ENCODE data around the gene EIF2S3.
"Not testable (repeated sequence)": the region's sequence is repeated elsewhere in the genome, so short reads cannot be mapped to it uniquely, and the experiment has no call there.

The EIF2S3 gene

DNA sequence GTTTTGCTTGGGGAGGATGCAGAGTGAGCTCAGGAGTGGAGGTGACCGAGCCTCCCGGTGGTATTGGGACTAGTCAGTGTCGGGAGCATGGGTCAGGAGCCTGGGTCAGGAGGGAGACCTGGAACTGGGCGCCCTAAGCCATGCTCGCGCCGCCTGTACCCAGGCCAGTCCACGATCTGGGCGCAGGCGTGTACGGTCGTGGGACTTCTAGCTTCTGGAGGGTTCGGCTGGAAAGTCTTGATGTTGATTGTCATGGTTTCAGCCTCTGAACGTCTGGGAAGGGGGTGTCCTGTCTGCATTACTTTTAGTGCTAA lies 244 bp downstream of the EIF2S3 start:
- H3K9ac ChIP-seq (ENCODE audit: insufficient read length, low read depth), result no peak overlapping the region
- no peak for TF ChIP-seq SUZ12 (IDR thresholded peaks at IDR 0.05; ENCODE audit: extremely low read depth, insufficient read depth, insufficient read length)
- TF ChIP-seq YY1 (IDR thresholded peaks at IDR 0.05; ENCODE audit: insufficient read depth, insufficient read length), result no peak
- TF ChIP-seq ZNF274 (IDR thresholded peaks at IDR 0.05; ENCODE audit: low read depth, low read length), result no peak

DNA sequence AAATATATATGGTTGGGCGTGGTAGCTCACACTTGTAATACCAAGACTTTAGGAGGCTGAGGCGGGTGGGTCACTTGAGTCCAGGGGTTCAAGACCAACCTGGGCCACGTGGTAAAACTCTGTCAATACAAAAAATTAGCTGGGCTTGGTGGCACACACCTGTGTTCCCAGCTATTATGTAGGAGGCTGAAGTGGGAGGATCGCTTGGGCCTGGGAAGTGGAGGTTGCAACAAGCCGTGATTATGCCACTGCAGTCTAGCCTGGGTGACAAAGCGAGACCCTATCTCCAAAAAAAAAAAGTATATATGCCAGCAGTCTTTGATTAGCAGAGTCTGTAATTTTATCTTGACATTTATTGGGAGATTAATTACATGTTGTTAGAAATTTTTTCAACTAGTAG lies 8.7 kb downstream of the EIF2S3 start:
- no peaks in the 10 kb centered on the region for H3K4me1 ChIP-seq (ENCODE audit: insufficient read depth, insufficient read length)
- TF ChIP-seq ZNF274 (IDR thresholded peaks at IDR 0.05; ENCODE audit: low read depth, low read length) (no peak), SUZ12 (IDR thresholded peaks at IDR 0.05; ENCODE audit: extremely low read depth, insufficient read depth, insufficient read length) (no peak), YY1 (IDR thresholded peaks at IDR 0.05; ENCODE audit: insufficient read depth, insufficient read length) (no peak)
- no peak overlapping the region for H3K9ac ChIP-seq (ENCODE audit: insufficient read length, low read depth)
- H3K4me3 ChIP-seq (ENCODE audit: insufficient read length, low read depth), result no peak overlapping the region
- H3K9me3 ChIP-seq (ENCODE audit: insufficient read depth, low read length), result no peaks in the 10 kb centered on the region
- H3K27me3 ChIP-seq (ENCODE audit: insufficient read depth, insufficient read length), result no peaks in the 10 kb centered on the region
- peaks cover 82% of the 10 kb centered on the region for H3K36me3 ChIP-seq (ENCODE audit: insufficient read depth, insufficient read length, low read length)
- no peak for DNase-seq (ENCODE audit: low read depth, low spot score)

More for the DNA sequence above, 244 bp downstream of the EIF2S3 start:
- no peaks in the 10 kb centered on the region for H3K4me1 ChIP-seq (ENCODE audit: insufficient read depth, insufficient read length)
- no peak for DNase-seq (ENCODE audit: low read depth, low spot score)
- peaks cover 30% of the 10 kb centered on the region for H3K36me3 ChIP-seq (ENCODE audit: insufficient read depth, insufficient read length, low read length)
- H3K9me3 ChIP-seq (ENCODE audit: insufficient read depth, low read length), result no peaks in the 10 kb centered on the region
- no peak overlapping the region for H3K4me3 ChIP-seq (ENCODE audit: insufficient read length, low read depth)
- H3K27me3 ChIP-seq (ENCODE audit: insufficient read depth, insufficient read length), result no peaks in the 10 kb centered on the region

- no peak overlapping the region for H3K4me3 ChIP-seq (ENCODE audit: insufficient read length, low read depth)
- no peak for DNase-seq (ENCODE audit: low read depth, low spot score)
- no peaks in the 10 kb centered on the region for H3K4me1 ChIP-seq (ENCODE audit: insufficient read depth, insufficient read length)
- H3K9ac ChIP-seq (ENCODE audit: insufficient read length, low read depth), result no peak overlapping the region
- no peaks in the 10 kb centered on the region for H3K9me3 ChIP-seq (ENCODE audit: insufficient read depth, low read length)
- peaks cover 89% of the 10 kb centered on the region for H3K36me3 ChIP-seq (ENCODE audit: insufficient read depth, insufficient read length, low read length)
- H3K27me3 ChIP-seq (ENCODE audit: insufficient read depth, insufficient read length), result no peaks in the 10 kb centered on the region
- no peak for TF ChIP-seq ZNF274 (IDR thresholded peaks at IDR 0.05; ENCODE audit: low read depth, low read length)
- TF ChIP-seq SUZ12 (IDR thresholded peaks at IDR 0.05; ENCODE audit: extremely low read depth, insufficient read depth, insufficient read length), result no peak
- TF ChIP-seq YY1 (IDR thresholded peaks at IDR 0.05; ENCODE audit: insufficient read depth, insufficient read length), result no peak
Observed at GRCh38 chrX:24069877-24070276, 15.1 kb downstream of the EIF2S3 start.

- DNase-seq (ENCODE audit: low read depth, low spot score), result no peak
Observed at GRCh38 chrX:24079411-24079810, 24.7 kb downstream of the EIF2S3 start.

DNA sequence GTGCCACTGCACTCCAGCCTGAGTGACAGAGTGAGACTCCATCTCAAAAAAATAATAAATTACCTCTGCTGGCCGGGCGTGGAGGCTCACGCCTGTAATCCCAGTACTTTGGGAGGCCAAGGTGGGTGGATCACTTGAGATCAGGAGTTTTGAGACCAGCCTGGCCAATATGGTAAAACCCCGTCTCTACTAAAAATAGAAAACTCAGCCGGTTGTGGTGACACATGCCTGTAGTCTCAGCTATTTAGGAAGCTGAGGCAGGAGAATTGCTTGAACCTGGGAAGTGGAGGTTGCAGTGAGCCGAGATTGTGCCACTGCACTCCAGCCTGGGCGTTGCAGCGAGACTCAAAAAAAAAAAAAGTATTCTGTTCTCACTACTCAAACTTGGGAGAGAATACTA lies 25.5 kb downstream of the EIF2S3 start:
- not testable (repeated sequence) for H3K9me3 ChIP-seq (ENCODE audit: insufficient read depth, low read length); H3K4me3 ChIP-seq (ENCODE audit: insufficient read length, low read depth); H3K4me1 ChIP-seq (ENCODE audit: insufficient read depth, insufficient read length); H3K27me3 ChIP-seq (ENCODE audit: insufficient read depth, insufficient read length); DNase-seq (ENCODE audit: low read depth, low spot score); H3K9ac ChIP-seq (ENCODE audit: insufficient read length, low read depth)
- H3K36me3 ChIP-seq (ENCODE audit: insufficient read depth, insufficient read length, low read length), result peaks cover 37% of the 10 kb centered on the region

More at GRCh38 chrX:24079411-24079810, 24.7 kb downstream of the EIF2S3 start:
- peaks cover 2% of the 10 kb centered on the region for H3K4me1 ChIP-seq (ENCODE audit: insufficient read depth, insufficient read length)
- H3K4me3 ChIP-seq (ENCODE audit: insufficient read length, low read depth), result no peak overlapping the region
- no peak overlapping the region for H3K9ac ChIP-seq (ENCODE audit: insufficient read length, low read depth)
- H3K36me3 ChIP-seq (ENCODE audit: insufficient read depth, insufficient read length, low read length), result peaks cover 43% of the 10 kb centered on the region
- no peaks in the 10 kb centered on the region for H3K9me3 ChIP-seq (ENCODE audit: insufficient read depth, low read length)
- H3K27me3 ChIP-seq (ENCODE audit: insufficient read depth, insufficient read length), result no peaks in the 10 kb centered on the region
- TF ChIP-seq YY1 (IDR thresholded peaks at IDR 0.05; ENCODE audit: insufficient read depth, insufficient read length), result no peak
- no peak for TF ChIP-seq ZNF274 (IDR thresholded peaks at IDR 0.05; ENCODE audit: low read depth, low read length)
- TF ChIP-seq SUZ12 (IDR thresholded peaks at IDR 0.05; ENCODE audit: extremely low read depth, insufficient read depth, insufficient read length), result no peak

GRCh38 chrX:24080704-24081103 lies 25.9 kb downstream of the EIF2S3 start:
- Histone ChIP-seq H3K36me3 (ENCODE audit: insufficient read depth, insufficient read length, low read length) (peaks cover 32% of the 10 kb centered on the region), H3K4me3 (ENCODE audit: insufficient read length, low read depth) (no peak overlapping the region), H3K9ac (ENCODE audit: insufficient read length, low read depth) (no peak overlapping the region), H3K9me3 (ENCODE audit: insufficient read depth, low read length) (no peaks in the 10 kb centered on the region), H3K27me3 (ENCODE audit: insufficient read depth, insufficient read length) (no peaks in the 10 kb centered on the region), H3K4me1 (ENCODE audit: insufficient read depth, insufficient read length) (peaks cover 2% of the 10 kb centered on the region)
- TF ChIP-seq YY1 (IDR thresholded peaks at IDR 0.05; ENCODE audit: insufficient read depth, insufficient read length) (no peak), SUZ12 (IDR thresholded peaks at IDR 0.05; ENCODE audit: extremely low read depth, insufficient read depth, insufficient read length) (no peak), ZNF274 (IDR thresholded peaks at IDR 0.05; ENCODE audit: low read depth, low read length) (no peak)
- DNase-seq (ENCODE audit: low read depth, low spot score), result no peak

DNA sequence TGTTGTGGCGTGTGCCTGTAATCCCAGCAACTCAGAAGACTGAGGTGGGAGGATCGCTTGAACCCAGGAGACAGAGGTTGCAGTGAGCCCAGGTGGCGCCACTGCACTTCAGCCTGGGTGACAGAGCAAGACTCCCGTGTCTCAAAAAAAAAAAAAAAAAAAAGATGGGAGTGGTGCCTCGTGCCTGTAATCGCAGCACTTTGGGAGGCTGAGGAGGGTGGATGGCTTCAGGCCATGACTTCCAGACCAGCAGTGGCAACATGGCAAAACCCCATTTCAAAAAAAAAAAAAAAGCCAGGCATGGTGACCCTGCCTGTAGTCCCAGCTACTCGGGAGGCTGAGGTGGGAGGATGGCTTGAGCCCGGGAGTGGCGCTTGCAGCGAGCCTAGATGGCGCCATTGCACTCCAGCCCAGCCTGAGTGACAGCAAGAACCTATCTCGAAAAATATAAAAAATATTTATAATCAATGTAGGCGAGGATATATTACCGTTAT lies 27.0 kb downstream of the EIF2S3 start:
- H3K4me3 ChIP-seq (ENCODE audit: insufficient read length, low read depth), result no peak overlapping the region
- H3K9ac ChIP-seq (ENCODE audit: insufficient read length, low read depth), result no peak overlapping the region

DNA sequence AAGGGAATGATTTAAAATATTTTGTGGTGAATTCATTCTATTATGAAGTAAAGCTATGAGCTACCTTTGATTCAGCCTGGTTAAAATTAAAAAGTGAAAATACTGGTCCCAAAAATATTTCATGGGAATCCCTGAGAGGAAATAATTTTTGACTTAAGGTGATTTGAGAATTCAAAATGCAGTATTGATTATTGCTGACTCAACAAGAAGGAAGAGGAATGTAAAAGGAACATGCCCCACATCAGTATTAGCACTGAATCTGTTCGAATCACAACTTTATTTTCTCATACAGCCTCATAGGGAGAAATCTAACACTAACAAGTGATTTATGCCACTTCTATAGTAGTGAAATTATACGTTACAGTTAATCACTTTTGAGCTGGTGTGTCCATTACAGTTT lies 27.7 kb downstream of the EIF2S3 start:
- no peak overlapping the region for H3K4me3 ChIP-seq (ENCODE audit: insufficient read length, low read depth)
- DNase-seq (ENCODE audit: low read depth, low spot score), result no peak

More for the DNA sequence above, 27.0 kb downstream of the EIF2S3 start:
- Histone ChIP-seq H3K27me3 (ENCODE audit: insufficient read depth, insufficient read length) (no peaks in the 10 kb centered on the region), H3K4me1 (ENCODE audit: insufficient read depth, insufficient read length) (peaks cover 2% of the 10 kb centered on the region), H3K36me3 (ENCODE audit: insufficient read depth, insufficient read length, low read length) (peaks cover 22% of the 10 kb centered on the region), H3K9me3 (ENCODE audit: insufficient read depth, low read length) (no peaks in the 10 kb centered on the region)
- TF ChIP-seq SUZ12 (IDR thresholded peaks at IDR 0.05; ENCODE audit: extremely low read depth, insufficient read depth, insufficient read length) (no peak), YY1 (IDR thresholded peaks at IDR 0.05; ENCODE audit: insufficient read depth, insufficient read length) (no peak), ZNF274 (IDR thresholded peaks at IDR 0.05; ENCODE audit: low read depth, low read length) (no peak)
- peak; percentile 50 for DNase-seq (ENCODE audit: low read depth, low spot score)

More for the DNA sequence above, 27.7 kb downstream of the EIF2S3 start:
- H3K36me3 ChIP-seq (ENCODE audit: insufficient read depth, insufficient read length, low read length), result peaks cover 15% of the 10 kb centered on the region
- TF ChIP-seq SUZ12 (IDR thresholded peaks at IDR 0.05; ENCODE audit: extremely low read depth, insufficient read depth, insufficient read length) (no peak), YY1 (IDR thresholded peaks at IDR 0.05; ENCODE audit: insufficient read depth, insufficient read length) (no peak), ZNF274 (IDR thresholded peaks at IDR 0.05; ENCODE audit: low read depth, low read length) (no peak)
- H3K27me3 ChIP-seq (ENCODE audit: insufficient read depth, insufficient read length), result no peaks in the 10 kb centered on the region
- peaks cover 2% of the 10 kb centered on the region for H3K4me1 ChIP-seq (ENCODE audit: insufficient read depth, insufficient read length)
- no peak overlapping the region for H3K9ac ChIP-seq (ENCODE audit: insufficient read length, low read depth)
- no peaks in the 10 kb centered on the region for H3K9me3 ChIP-seq (ENCODE audit: insufficient read depth, low read length)
